Lower leg skin (tissue), 3 donors: Measurements from ENCODE around the gene EHMT2.

Experiments
- CTCF ChIP-seq, 3 donors: fragments of 450-650 bp; IDR thresholded peaks; one replicate each; pipeline ENCODE4 v1.5.1; 2016; ENCODE audit warnings: antibody characterized with exemption in 3 of 3, mild to moderate bottlenecking in 3 of 3, moderate library complexity in 2 of 3
- POLR2A ChIP-seq, 2 donors: fragments of 450-650 bp; IDR thresholded peaks; one replicate each; pipeline ENCODE4 v1.6.1; 2016 to 2017; ENCODE audit warnings: antibody characterized with exemption in 2 of 2, mild to moderate bottlenecking in 1 of 2, moderate library complexity in 1 of 2

GRCh38 chr6:31922942-31923341, 25.4 kb upstream of the EHMT2 start:
- no peak for TF ChIP-seq POLR2A (IDR thresholded peaks at IDR 0.05)
- TF ChIP-seq CTCF (IDR thresholded peaks at IDR 0.05): no peak
